Middle frontal gyrus (tissue), 1 donor: ENCODE measurements around the gene MOB3B.
"Not testable (repeated sequence)": the region's sequence is repeated elsewhere in the genome, so short reads cannot be mapped to it uniquely, and the experiment has no call there.

ENCODE experiments used
- DNase-seq: peaks from one replicate; pipeline ENCODE4 v3.0.0-alpha.2; 2015; ENCODE audit warnings: low spot score; ENCODE audit errors: extremely low spot score

MOB3B gene

DNA sequence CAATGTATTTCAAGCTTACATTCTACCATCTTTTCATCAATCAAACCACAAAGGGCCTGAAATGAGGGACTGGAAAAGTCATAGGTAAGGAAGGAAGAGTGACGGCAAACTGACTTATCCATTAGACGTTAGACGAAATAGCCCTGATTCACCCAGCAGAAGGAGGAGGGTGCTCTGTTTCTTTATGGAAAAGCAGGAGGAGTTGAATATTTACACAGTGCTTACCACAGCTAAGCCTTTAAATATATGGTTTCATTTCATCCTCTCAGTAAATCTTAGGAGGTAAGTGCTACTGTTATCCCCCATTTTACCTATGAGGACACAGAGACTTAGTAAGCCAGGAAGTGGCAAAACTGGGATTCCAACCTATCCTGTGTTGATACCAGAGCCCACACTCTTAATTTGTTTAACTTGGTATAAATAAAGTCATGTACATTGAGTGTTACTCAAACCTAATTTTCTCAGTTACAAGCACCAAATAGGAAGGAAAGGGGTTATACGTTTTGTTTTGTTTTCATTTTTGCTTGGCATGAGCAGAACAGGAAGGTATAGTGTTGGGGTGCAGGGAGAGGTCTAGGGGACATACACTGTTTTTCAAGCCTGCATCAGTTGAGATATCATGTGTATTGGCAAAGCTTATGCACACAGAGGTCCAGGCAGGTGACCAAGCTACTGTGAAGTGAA, 103.6 kb downstream of the MOB3B start:
- no peak for DNase-seq

DNA sequence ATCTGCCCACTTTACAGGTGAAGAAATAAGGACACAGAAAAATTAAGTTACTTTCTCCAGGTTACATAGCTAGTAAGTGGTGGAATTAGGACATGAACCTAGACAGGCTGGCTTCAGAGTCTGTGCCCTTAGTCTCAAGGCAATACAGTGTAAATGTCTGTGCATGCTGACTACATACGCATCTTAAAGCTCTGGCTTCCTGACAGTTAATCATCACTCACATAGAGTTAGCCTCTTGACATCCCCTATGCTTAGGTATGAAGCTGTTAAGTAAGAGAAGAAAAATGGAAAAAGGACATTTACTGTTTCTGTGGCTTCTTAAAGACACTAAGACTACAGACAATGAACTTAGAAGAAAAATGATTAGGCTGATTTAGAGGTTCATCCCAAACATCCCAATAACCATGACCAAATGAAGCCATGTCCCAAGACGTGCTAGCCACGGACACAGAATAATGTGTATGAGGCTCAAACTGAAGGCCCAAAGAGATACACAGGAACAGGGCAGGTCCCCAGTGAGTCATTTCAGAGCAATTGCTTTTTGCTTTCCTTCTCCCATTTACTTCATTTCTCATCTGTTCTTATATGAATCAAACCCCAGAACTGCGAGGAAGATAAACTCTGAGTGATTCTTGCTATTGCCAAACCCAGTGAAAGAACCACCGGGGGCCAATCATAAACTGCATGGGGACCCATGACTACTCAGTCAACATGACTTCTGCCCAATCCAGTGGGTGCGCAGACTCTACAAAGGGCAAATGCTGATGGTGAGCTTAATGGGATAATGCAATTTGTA, 105.5 kb downstream of the MOB3B start:
- no peak for DNase-seq

DNA sequence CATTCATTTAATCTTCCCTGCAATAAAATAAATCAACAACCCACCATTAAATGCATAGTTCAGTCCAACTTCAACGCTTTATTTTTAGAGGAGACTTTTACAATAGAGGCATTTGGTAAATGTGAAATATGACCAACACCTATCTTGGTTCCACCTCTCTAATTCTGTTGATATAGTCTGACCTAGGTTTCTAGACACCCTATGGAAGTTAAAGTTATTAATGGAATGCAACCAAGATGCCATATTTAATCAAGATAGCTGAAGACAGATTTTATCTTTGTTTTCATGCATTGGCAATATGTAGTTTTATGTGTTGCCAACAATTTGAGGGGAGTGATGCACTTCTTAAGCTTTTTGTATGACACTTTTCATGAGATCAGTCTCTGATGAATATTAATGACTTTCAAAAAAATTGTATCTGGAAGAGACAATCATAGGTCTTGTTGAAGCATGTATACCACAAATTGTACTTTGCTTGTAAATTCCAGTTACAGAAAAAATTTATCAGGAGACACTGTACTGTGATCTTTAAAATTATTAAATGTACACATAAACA, 107.3 kb downstream of the MOB3B start:
- DNase-seq: no peak

DNA sequence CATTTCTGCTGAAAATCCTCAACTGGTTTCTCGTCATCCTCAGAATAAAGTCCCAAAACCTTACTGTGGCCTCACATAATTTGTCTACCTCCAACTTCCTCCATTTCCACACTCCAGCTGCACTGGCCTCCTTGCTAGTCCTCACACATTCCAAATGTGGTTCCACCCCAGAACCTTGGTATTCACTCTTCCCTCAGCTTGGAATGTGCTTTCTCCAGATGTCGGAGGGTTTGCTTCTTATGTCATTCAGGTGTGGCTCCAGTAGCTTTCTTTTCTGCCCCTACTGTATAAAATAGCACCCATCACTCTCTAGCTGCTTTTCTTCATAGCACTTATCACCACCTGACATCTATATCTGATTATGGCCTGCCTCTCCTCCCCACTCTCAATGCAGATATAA, 108.0 kb downstream of the MOB3B start:
- DNase-seq: no peak

DNA sequence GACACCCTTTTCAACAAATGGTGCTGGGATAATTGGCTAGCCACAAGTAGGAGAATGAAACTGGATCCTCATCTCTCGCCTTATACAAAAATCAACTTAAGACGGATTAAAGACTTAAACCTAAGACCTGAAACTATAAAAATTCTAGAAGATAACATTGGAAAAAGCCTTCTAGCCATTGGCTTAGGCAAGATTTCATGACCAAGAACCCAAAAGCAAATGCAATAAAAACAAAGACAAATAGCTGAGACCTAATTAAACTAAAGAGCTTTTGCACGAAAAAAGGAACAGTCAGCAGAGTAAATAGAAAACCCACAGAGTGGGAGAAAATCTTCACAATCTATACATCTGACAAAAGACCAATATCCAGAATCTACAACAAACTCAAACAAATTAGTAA, 110.1 kb downstream of the MOB3B start:
- DNase-seq: not testable (repeated sequence)

DNA sequence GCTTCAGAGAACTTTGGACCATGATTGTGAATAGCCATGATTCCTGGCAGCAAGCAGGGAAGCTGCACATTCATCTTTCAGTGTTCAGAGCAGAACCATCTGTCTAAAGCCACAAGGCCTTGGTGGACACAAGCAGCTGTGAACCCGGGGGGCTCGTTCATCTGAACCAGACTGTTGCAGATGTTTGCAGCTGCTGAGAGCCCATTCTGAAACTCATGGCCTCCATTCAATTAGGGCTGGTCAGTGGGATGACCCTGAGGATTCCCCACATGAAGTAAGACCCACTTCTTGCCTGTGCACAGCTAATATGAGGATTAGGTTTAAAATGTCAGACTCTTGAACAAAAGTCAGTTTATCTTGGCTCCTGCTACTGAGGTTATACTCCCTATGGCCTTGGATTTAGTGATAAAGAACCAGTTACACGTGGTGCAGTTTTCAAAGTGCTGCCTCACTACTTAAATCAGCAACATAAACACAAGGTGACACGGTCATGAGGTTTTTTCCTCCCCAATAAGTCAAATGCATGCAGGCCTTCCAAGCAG, 115.3 kb downstream of the MOB3B start:
- no peak for DNase-seq

DNA sequence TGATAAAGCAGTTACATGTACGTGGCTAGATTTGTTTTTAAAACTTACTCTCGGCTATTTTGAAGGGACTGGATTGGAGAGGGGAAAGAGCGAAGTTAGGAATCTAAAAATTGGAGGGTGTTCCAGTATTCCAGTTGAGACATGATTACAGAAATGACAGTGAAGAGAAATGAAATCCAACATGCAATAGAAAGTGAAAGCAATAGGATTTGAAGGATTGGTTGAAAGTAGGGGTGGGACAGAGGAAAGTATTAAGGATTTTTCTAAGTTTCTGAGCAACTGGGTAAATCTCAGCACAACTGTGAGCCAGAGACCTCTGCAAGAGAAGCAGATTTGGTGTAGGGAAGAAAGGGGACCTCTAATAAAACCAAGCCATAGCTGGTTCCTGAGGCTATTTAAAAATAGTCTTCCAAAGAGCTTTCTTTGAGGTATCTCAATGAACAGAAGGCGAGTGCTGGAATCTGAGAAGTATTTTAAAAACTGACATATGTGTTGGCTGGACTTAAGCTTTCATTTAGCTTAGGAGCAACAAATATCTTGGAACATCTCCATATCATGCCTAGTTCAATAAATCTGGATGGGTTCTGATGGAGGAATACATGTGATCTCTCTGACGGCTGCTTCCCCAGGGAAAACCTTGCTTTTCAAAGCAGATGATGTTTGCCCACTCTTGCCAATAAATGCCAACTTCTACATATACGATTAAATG, 115.9 kb downstream of the MOB3B start:
- no peak for DNase-seq

DNA sequence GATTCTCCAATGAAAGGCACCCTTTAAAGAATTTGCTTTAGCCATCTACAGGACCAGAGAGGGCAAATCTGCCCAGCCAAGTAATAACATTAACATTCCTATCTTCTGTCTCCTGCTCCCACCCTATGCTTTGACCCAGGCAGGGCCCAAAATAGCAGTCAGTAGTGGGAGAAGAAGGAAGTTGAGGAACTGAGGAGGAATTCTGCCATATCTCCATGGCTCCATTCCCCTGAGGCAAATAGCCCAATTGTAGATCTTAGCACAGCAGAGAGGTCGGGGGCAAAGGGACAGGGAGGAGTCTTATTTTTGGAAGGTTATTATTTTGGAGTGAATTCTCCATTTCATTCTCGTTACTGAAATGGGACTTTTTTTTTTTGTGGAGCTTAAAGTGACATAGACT, 116.7 kb downstream of the MOB3B start:
- DNase-seq: no peak

DNA sequence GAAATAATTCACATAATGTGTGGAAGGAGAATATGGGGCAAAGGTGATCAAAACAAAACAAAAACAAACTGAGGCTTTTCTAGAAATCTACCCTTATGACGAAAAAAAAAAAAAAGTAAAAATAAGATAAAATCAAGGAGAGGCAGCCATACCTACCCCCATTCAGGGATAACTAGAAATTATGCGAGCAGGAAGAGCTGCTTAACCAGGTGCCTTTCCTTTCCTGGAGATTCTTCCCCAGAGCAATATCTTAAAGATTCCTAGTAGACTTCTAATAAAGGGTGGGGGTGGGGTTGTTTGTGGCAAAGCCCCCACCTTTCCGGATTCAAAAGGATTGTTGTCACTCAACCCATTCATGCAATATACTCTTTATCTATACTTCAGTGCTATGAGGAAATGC, 117.5 kb downstream of the MOB3B start:
- DNase-seq: no peak

DNA sequence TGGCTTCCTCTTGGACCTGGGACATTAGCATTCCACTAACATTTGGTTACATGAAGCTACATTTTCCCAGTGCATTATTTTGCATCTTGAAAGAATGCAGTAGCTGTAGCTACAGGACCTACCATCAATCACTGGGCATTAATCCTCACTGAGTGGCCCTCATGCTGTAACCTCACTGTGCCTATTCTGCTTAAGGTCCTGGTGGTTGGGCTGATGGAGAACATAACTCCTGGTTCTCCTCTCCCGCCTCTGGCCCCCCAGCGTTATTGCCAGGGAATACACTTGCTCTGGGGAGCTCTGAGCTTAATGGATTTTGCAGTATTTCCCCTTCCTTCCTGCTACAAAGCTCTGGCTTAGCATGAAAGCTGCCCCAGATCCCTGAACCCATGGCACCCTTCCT, 121.1 kb downstream of the MOB3B start:
- no peak for DNase-seq

DNA sequence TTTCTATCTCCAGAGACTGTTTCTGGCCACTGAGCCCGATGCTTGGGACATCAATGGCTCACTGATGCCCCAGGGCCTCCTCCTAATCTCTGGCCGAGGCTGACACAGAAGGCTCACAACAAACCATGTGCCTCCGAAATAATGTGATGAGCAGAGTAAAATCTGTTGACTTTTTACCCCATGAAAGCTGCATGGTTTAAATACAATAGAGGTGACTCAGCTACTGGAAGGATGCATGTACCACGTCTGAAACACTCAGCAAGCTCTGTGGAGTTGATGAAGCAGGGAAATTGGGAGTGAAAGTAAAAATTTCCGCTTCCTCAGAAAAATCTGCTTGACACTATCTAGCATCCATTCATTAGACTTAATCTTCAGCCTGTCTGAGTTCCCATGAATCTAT, 121.6 kb downstream of the MOB3B start:
- DNase-seq: no peak

DNA sequence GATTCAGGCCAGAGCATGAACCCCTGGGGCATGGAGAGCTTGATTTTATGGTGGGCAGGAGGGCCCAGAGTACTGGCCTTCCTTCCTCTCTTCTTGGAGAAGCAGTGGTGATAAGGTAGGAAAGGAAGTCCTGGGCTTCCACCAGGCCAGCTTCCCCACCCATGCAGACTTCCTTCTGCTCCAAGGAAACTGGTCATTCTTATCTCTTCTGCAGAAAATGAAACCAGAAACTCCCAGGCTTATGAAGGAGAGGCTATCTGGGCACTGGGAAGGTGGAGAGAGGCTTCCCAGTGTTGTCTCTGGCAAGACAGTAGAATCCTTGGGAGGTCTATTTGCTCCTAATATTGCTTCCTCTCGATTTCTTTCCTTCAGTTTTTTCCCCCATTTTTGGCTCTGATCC, 122.1 kb downstream of the MOB3B start:
- DNase-seq: no peak

DNA sequence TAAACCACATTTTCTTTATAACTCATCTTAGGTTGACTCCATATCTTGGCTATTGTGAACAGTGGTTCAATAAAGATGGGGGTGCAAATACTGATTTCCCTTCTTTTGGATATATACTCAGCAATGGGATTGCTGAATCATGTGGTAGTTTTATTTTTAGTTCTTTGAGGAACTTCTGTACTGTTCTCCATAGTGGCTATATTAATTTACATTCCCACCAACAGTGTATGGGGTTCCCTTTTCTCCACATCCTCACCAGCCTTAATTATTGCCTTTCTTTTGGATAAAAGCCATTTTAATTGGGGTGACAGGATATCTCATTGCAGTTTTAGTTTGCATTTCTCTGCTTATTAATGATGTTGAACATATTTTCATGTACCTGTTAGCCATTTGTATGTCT, 125.0 kb downstream of the MOB3B start:
- no peak for DNase-seq

DNA sequence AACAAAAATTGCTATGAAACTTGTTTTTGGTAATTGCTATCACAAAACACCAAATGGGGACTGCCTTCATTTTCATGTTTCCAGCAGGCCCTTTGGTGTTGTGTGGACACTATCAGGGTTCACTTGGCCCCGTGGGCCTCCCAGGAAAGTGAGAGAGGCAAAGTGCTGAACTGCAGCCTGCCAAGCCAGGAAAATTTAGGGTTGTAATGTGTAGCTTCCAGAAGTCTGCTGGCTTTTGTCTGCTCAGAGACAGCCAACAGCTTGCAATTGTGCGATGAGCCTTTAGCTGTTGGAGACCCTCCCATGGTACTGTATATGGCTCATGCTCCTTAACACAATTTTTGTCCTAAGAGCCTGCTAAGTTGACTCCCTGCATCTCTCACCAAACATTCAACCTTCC, 127.0 kb downstream of the MOB3B start:
- no peak for DNase-seq

DNA sequence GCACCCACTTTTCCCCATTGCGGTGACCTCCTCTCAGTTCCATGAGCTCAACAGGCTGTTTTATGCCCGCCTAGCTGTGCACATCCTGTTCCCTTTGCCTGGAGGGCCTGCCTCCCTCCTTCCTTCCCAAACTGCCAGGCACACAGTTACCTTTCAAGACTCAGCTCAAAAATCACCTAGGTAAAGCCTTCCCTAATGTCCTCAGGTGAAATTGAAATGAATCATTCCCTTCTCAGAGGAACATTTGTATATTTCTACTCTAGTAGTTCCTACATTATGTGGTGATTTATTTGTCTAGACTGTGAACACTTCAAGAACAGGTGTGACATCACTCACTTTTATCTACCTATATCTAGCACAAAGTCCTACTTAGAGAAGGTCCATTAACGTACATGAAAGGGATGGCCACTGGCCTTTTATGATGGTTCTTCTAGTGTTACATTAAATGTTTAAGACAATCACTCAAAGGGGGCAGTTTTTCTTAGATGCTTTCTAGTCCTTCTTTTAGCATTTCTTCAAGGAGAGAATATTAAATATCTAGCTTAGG, 129.2 kb downstream of the MOB3B start:
- no peak for DNase-seq

DNA sequence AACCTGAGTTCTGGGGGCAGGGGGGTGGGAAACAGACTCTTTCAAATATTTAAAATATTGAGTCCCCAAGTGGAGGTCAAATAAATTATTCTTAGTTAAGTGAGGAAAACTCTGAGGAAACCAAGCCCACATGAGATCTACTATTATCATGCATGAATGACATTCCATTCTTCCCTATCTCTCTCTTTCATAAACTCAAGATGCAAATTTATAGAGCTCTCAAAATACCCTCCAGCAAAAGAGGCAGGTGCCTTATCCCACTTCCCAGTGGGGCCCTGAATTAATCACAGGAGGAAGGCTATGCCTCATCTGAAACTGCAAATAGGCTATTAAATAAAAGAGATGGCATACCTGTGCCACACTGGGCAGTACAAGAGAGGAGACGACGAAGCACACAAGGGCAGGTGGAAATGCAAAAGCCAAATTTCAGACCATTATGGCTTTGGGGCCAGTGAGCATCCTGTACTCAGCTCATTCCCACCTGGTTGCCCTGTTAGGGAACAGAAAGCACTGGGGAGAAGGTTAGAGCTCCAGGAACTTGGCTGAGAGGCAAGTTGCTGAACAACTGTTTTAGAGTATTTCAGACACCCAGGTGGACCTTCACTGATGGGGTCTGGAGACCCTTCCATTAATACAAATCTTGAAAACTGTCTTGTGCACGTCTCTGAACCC, 130.5 kb downstream of the MOB3B start:
- DNase-seq: no peak

DNA sequence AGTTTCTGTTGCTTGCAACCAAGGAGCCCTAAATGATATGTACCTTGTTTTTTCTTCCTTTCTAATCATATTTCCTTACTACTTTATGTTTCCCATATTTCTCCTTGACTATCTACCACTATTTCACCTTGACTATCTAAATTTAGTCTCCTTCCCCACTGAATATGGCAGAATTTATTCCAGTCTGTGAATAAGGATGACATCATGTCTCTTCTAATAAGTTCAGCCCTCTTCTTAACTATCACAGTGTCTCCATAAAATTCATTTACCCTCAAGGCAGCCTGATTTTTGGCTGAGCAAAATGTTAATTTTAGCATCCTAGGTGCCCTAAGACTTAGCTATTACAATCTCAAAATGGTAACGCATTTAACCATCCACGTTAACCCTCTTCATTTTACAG, 133.1 kb downstream of the MOB3B start:
- no peak for DNase-seq

DNA sequence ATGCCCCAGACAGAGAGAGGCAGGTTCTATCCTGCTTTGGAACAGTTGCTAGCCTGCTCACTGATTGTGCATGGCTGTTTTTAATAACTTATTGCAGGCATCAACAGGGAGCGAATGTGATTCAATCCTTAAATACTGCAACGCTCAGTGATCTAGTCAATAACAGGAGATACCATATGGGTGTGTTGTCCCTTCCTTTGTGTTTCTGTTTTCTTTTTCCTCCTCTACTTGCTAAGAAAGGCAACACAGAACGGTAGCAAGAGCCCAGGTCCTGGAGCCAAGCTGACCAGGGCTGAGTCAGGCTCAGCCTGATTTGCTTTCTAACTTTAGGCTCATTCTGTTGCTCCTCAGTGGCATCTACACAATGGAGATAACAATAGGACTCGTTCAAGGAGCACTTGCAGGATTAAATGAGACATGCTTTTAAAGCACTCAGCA, 134.1 kb downstream of the MOB3B start:
- DNase-seq: no peak

DNA sequence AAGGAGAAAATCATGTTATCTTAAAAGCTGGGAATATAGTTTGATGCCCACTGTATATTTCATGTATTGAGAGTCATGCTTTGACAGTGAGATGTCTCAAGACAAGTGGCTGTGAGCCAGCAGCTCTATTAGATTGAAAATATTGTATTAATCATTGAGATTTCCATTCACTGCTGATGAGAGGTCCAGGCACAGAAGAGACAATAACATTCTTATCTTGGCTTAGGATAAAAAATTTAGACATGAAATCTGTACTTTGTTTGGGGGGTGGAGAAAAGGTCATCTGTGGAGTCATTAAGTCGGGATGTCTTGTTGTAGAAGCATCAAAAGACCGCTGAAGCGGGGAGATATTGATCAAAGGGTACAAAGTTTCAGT, 134.8 kb downstream of the MOB3B start:
- DNase-seq: no peak

DNA sequence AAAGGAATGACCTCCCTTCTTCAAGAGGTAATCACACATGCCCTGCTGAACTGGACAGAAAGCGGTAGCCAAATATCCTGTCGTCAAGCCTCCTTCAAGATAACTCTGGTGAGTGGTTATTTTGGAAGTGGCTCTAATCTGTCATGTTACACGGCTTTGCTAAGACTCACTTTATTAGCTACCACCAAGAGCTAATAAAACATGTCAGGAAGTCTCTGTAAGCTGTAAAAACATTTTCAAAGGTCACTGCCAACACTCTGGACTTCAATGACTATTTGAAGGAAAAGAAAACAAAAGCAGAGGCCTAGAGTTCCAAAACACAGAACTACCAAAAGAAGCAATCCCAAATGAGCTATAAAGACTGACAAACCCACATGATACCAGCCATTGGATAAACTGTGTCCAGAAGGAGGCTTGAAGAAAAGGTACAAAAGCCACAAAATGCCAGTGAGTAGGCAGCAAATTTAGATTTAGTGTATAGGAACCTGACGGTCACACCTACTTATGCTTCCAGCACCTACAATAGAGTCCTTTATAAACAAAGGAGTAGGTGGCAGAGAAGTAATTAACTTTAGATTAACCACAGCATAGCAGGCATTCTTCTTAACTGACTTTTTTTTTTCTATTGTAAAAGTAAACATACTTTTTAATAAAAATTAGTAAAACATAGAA, 135.3 kb downstream of the MOB3B start:
- DNase-seq: no peak
